WI38 (cell line): ENCODE data around the gene AFAP1.

Experiments
- H3K4me3 ChIP-seq: 2 replicates; pipeline ENCODE4 v1.5.1; 2011; ENCODE audit warnings: low read depth, mild to moderate bottlenecking, control low read depth, low read length
- TF ChIP-seq, protein P1 (sequence below): IDR thresholded peaks from 2 replicates; pipeline ENCODE4 v1.5.1; 2012; ENCODE audit warnings: low read depth, mild to moderate bottlenecking, control low read depth, low read length

Gene AFAP1

GRCh38 chr4:7943211-7943610, 3.5 kb upstream of the AFAP1 start:
- no peak overlapping the region for H3K4me3 ChIP-seq
- TF ChIP-seq, protein P1, sequence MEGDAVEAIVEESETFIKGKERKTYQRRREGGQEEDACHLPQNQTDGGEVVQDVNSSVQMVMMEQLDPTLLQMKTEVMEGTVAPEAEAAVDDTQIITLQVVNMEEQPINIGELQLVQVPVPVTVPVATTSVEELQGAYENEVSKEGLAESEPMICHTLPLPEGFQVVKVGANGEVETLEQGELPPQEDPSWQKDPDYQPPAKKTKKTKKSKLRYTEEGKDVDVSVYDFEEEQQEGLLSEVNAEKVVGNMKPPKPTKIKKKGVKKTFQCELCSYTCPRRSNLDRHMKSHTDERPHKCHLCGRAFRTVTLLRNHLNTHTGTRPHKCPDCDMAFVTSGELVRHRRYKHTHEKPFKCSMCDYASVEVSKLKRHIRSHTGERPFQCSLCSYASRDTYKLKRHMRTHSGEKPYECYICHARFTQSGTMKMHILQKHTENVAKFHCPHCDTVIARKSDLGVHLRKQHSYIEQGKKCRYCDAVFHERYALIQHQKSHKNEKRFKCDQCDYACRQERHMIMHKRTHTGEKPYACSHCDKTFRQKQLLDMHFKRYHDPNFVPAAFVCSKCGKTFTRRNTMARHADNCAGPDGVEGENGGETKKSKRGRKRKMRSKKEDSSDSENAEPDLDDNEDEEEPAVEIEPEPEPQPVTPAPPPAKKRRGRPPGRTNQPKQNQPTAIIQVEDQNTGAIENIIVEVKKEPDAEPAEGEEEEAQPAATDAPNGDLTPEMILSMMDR: no peak

DNA sequence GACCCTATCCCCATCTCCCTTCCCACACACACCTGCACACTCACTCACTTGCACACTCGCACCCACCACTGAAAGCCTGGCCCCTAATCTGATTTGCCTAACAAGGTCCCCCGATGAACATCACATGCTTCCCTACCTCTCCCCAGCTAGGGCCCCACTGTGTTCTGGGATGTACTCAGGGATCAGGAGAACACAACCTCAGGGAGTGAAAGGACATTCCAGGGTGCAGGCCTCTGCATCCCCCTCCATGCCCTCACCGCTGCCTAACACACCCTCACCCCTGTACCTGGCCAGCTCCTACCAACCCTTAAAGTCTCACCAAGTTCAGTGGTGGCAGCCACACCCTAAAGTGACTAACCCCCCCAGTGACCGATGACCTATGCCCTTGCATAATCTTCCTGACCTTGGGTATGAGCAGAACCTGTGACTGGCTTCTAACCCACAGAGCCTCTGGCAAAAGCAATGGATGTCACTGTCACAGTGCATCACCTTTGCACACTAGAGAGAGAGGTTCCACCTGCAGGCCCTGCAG, 2.4 kb upstream of the AFAP1 start:
- TF ChIP-seq, protein P1: no peak
- no peak overlapping the region for H3K4me3 ChIP-seq

- TF ChIP-seq, protein P1: no peak
- H3K4me3 ChIP-seq: no peak overlapping the region
Measured at GRCh38 chr4:7941111-7941964, 1.7 kb upstream of the AFAP1 start.

GRCh38 chr4:7938609-7939376, 868 bp downstream of the AFAP1 start:
- TF ChIP-seq, protein P1: no peak
- peak overlapping the region; percentile 97 for H3K4me3 ChIP-seq

DNA sequence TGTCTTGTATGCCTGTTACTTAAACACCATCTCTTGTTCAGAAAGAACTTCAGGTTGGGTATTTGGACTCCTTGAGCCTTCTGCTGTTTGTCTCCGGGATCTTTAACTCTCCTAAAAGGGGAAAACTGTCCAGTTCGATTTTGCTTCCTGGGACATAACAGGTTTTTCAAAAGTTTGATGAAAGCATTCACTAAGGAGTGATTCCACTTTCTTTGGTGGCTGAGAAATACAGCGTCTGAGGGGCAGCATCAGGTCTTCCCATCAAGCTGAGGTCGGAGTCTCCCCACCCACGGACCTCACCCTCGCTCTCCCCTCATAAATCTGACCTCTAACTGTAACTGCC, 1.4 kb downstream of the AFAP1 start:
- TF ChIP-seq, protein P1: no peak
- peak overlapping the region; percentile 97 for H3K4me3 ChIP-seq

DNA sequence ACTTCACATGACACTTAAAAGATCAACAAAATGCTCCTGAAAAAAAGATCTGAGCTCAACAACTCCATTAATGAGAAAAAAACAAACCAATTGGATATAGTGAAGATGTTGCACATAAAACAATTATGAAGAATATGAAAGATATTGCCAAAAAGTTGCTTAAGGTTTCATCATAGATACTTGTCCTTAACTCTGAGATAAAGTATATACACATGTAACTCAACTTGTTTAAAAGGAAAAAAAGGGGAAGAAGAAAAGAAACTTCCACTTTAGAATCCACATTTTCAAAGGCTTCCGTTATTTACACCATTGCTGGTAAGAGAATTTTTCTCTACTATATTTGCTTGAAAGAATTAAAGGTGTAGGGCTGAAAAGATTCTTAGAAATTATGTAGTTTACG, 2.7 kb downstream of the AFAP1 start:
- peak overlapping the region; percentile 97 for H3K4me3 ChIP-seq

More for the DNA sequence above, 2.7 kb downstream of the AFAP1 start:
- TF ChIP-seq, protein P1: no peak
